Measurements from ENCODE around the gene SRPK1. TPM values are rescaled to one million over a fixed set of nuclear protein-coding genes. Genes with fewer than 3 reads are reported as not detected.

SRPK1 gene
- 30.9 and 68.2 TPM in 2 replicates for total RNA-seq

DNA sequence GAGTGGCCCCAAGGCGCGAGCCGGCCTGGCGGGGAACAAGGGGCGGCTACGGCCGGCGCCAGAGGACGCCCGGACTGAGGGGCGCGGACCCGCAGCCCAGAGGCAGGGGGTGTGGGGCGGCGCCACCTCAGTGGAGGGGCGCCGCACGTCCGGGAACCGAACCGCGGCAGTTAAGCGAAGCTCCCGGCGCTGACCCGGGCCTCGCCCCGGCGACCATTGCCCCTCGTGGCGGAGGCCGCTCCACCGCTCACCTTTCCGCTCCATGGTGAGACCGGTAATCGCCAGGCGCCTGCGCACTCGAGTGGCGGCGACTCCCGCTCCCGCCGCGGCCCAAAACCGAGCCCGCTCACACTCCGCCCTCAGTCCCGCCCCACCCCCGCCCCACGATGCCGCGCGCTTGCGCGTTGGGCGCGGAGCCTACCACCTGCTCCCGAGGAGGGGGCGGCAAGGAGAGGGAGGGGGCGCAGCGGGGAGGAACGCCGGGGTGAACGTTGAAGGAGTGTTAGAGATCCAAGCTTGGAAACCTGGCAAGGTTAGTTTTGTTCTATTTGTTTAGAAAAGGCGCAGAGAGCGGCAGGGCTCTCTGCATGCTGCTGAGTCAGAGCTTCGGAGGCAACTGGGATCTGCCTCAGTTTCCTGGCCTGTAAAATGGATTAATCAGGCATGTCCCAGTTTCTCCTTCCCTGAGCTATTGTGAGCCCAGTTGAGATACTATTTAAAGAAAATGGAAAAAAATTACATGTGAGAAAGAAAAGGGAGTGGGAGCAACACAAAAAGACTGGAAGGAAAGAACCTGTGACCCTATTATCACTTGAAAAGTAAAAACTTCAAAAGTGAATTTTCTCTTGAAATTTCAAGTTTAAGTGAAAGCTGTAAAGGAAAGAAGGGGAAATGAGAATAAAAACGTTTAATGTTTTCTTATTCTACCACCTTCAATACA, at the start of gene SRPK1:
SRPK1 (minus strand) TSS at position 306 of the 940 bp plus-strand sequence; CDS start at position 264, 42 bp downstream.

DNA sequence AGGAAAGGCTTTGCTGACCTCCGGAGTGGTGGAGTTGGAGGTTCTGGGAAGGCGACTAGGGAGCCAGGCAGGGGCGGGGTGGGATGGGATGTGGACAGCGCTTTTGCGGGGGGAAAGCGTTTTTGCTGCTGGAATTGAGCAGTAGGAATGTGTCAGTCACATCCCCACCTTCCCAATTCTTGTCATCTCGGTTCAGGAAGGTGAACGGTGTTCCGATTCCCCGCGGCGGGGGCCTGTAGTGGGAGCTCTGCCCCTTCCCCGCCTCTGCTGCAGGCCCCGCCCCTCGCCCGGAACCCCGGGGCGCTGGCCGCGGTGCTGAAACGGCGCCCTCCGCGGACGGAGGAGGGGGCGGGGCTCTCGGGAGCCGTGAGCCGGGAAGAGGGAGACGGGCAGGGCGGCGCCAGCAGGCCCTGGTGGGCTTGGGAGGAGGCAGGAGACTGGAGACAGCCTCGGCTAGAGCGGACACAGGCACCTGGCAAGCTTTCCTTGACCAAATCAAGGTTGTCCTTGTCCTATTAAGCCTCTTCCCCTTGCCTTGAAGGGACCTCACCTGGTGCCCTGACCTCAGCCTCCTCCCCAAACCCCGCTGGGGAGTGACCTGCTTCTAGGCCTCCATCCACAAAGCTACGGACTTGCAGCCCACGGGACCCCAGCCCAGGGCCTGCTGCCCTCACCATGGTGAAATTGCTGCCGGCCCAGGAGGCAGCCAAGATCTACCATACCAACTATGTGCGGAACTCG, 115.7 kb downstream of the SRPK1 start, which contains the start of gene LHFPL5:
LHFPL5 (plus strand) TSS at position 357 of the 741 bp plus-strand sequence; CDS start at position 676, 319 bp downstream.

Other genes starting within 250 kb of the SRPK1 start
- 30.3 and 33.1 TPM in 2 replicates for gene FKBP5, start 232.2 kb downstream of the SRPK1 start, total RNA-seq
- 0.50 TPM in 1 of 2 replicates, not detected in the other for gene ARMC12, start 184.1 kb downstream of the SRPK1 start, total RNA-seq
- not detected in 2 replicates for gene CLPSL2, start 144.5 kb downstream of the SRPK1 start, total RNA-seq
- gene CLPSL1, start 140.1 kb downstream of the SRPK1 start, total RNA-seq: not detected in 2 replicates
- gene CLPS, start 123.8 kb downstream of the SRPK1 start, total RNA-seq: not detected in 2 replicates
- gene LHFPL5, start 115.7 kb downstream of the SRPK1 start, total RNA-seq: not detected in 2 replicates
- gene SLC26A8, start 103.5 kb upstream of the SRPK1 start, total RNA-seq: not detected in 2 replicates
- gene MAPK14, start 106.7 kb upstream of the SRPK1 start, total RNA-seq: 34.5 and 52.3 TPM in 2 replicates
- 2.4 and 5.0 TPM in 2 replicates for gene MAPK13, start 209.4 kb upstream of the SRPK1 start, total RNA-seq

All from bladder microvascular endothelial cell (primary cell).